ENCODE measurements around the gene GSN. TPM values are rescaled to one million over a fixed set of nuclear protein-coding genes. Genes with fewer than 3 reads are reported as not detected.

GSN gene
- total and polyA plus RNA-seq, 2 of the 13 experiments (the other 11 are each of a cell fraction or from before 2014, with no cell fraction given): 294 to 307 TPM

GRCh38 chr9:121280715-121281613, 13.0 kb downstream of the GSN start (continued):
- TF ChIP-seq ZBTB40 (IDR thresholded peaks at IDR 0.05): no peak
- TF ChIP-seq ZBTB40 (CRISPR knock-in tag; IDR thresholded peaks at IDR 0.05): no peak; the same call in 1 of the 2 replicates
- TF ChIP-seq IRF2 (CRISPR knock-in tag; IDR thresholded peaks at IDR 0.05): no peak; the same call in none of the 2 replicates
- peak; percentile 49; the same call in 1 of the 2 replicates for TF ChIP-seq ZMAT3 (CRISPR knock-in tag; conservative IDR thresholded peaks at IDR 0.05)
- no peak for TF ChIP-seq NKX3-1 (CRISPR knock-in tag; IDR thresholded peaks at IDR 0.05)
- TF ChIP-seq SALL1 (CRISPR knock-in tag; IDR thresholded peaks at IDR 0.05): peak; percentile 88
- no peak for TF ChIP-seq ZNF34 (CRISPR knock-in tag; IDR thresholded peaks at IDR 0.05; ENCODE audit: borderline replicate concordance)
- TF ChIP-seq SKI (IDR thresholded peaks at IDR 0.05; ENCODE audit: partially characterized antibody): peak; percentile 61
- TF ChIP-seq NFKBIZ (CRISPR knock-in tag; IDR thresholded peaks at IDR 0.05): peak; percentile 72; the same call in 1 of the 2 replicates
- peak; percentile 94 for TF ChIP-seq FOXO1 (CRISPR knock-in tag; IDR thresholded peaks at IDR 0.05)
- no peak for TF ChIP-seq KDM3A (CRISPR knock-in tag; IDR thresholded peaks at IDR 0.05; ENCODE audit: low read depth)
- TF ChIP-seq ZNF414 (CRISPR knock-in tag; IDR thresholded peaks at IDR 0.05): no peak; the same call in 1 of the 2 replicates
- 0 out of 2 replicates have a peak, but pooled peaks have one; percentile 25 for TF ChIP-seq ZNF691 (CRISPR knock-in tag; IDR thresholded peaks at IDR 0.05; ENCODE audit: borderline replicate concordance, low read depth)
- TF ChIP-seq ZNF777 (CRISPR knock-in tag; IDR thresholded peaks at IDR 0.05): no peak
- TF ChIP-seq ZBTB7B (CRISPR knock-in tag; IDR thresholded peaks at IDR 0.05): peak; percentile 66
- TF ChIP-seq GFI1 (CRISPR knock-in tag; IDR thresholded peaks at IDR 0.05; ENCODE audit: borderline replicate concordance): peak; percentile 67; the same call in 1 of the 2 replicates
- TF ChIP-seq HNF4A (CRISPR knock-in tag; IDR thresholded peaks at IDR 0.05): peak; percentile 77
- no peak for TF ChIP-seq ZNF264 (CRISPR knock-in tag; IDR thresholded peaks at IDR 0.05)
- no peak for TF ChIP-seq FOSL1 (CRISPR knock-in tag; IDR thresholded peaks at IDR 0.05; ENCODE audit: borderline replicate concordance)

All from HepG2 (cell line).